Aorta (tissue), 5 donors: ENCODE measurements around the gene DLK1. TPM values are rescaled to one million over a fixed set of nuclear protein-coding genes. Genes with fewer than 3 reads are reported as not detected.

Experiments used
- ATAC-seq: fragments of 200-7000 bp; cut with Tn5 transposase; one replicate; pipeline ENCODE4 v1.9.1; 2022; ENCODE audit warnings: moderate library complexity; ENCODE audit not compliant: low FRiP score
- DNase-seq, 2 donors: peaks; one replicate each; pipeline ENCODE4 v3.0.0-alpha.2; 2020
- H3K27ac ChIP-seq, 2 donors: one replicate each; pipeline ENCODE4 v1.5.1; 2013; ENCODE audit warnings: low read length in 2 of 2, mild to moderate bottlenecking in 2 of 2, moderate library complexity in 2 of 2, control low read depth in 1 of 2, inconsistent platforms in 1 of 2, low read depth in 1 of 2
- H3K27me3 ChIP-seq, 2 donors: one replicate each; pipeline ENCODE4 v1.6.1; 2013; ENCODE audit warnings: control low read depth in 1 of 2, low read length in 1 of 2, mild to moderate bottlenecking in 1 of 2, moderate library complexity in 1 of 2; ENCODE audit not compliant: insufficient read depth in 2 of 2, control insufficient read depth in 1 of 2
- H3K36me3 ChIP-seq, 2 donors: one replicate each; pipeline ENCODE4 v1.6.1; 2013; ENCODE audit warnings: control low read depth in 1 of 2, low read length in 1 of 2, mild to moderate bottlenecking in 1 of 2; ENCODE audit not compliant: insufficient read depth in 2 of 2, control insufficient read depth in 1 of 2
- H3K4me1 ChIP-seq, 2 donors: one replicate each; pipeline ENCODE4 v1.6.1; 2013; ENCODE audit warnings: low read length in 2 of 2, control low read depth in 1 of 2, mild to moderate bottlenecking in 1 of 2, moderate library complexity in 1 of 2; ENCODE audit not compliant: insufficient read depth in 2 of 2, control insufficient read depth in 1 of 2
- H3K4me3 ChIP-seq, 2 donors: one replicate each; pipeline ENCODE4 v1.5.1; 2013; ENCODE audit warnings: low read length in 2 of 2, control low read depth in 1 of 2, mild to moderate bottlenecking in 1 of 2
- H3K9me3 ChIP-seq: one replicate; pipeline ENCODE4 v1.6.1; 2013; ENCODE audit warnings: mild to moderate bottlenecking, low read length; ENCODE audit not compliant: control insufficient read depth
- WGBS, 2 donors: extraction: QIAGEN DNeasy Blood & Tissue Kit; methylation state at CpG; one replicate each; pipeline ENCODE4 v1.1.7; 2013; 5-methylcytosine and 5-hydroxymethylcytosine counted together
- intact Hi-C, 2 donors: fragments of 100-400 bp; cut with DNase I; formaldehyde crosslinking; loops; one replicate each; pipeline versions ENCODE4 v1.14.2 to v1.15.0; 2022
- polyA plus RNA-seq, 2 donors: library from polyadenylated mRNA; stranded (reverse); fragments of 200-250 nt; gene quantifications; one replicate each; pipeline ENCODE4 v1.2.3, GENCODE V29; 2013
- total RNA-seq, 2 donors: library from RNA; stranded (reverse); fragmentation: NEBNext Ultra II Directional; extraction: Animal tissue kit (Norgen Biotek cat#: 25700); gene quantifications; one replicate each; pipeline ENCODE4 v1.2.1, GENCODE V29; 2021
- donor health status: healthy with polysubstance abuse.
- donor health status: Bipolar disorder and iron deficiency.
- donor health status: DM: no; HTN: no; CAD: no.
- donor health status: DM: no; HTN: no; CAD: no.
- donor health status: DM: yes; HTN: yes; CAD: no.

The DLK1 gene
- total and polyA plus RNA-seq, 4 donors, result 0.13 TPM; not detected in 3

DNA sequence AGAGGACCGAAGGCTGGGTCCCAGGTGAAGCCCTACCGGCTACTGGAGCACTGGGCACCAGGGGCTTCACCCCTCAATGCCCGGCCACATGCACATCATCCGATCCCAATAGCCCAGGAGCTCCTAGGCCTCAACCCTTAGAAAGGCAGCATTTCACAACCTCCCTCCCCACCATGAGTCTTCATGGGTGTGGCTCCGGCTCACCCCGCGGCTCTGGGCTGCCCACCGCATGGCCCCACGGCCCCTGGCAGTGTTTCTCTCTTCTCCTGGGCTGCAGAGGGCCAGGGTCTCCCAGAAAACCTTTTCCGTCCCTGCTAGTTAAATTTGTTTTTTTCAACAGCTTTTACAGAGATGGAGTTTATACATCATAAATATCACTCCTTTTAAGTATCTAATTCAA lies 28.6 kb upstream of the DLK1 start:
- Histone ChIP-seq H3K27me3 (no peaks in the 10 kb centered on the region), H3K9me3 (no peaks in the 10 kb centered on the region), H3K4me3 (no peak overlapping the region), H3K27ac (no peak overlapping the region), H3K4me1 (no peaks in the 10 kb centered on the region), H3K36me3 (no peaks in the 10 kb centered on the region)
- ATAC-seq (no peak), DNase-seq (no peak)
- WGBS, 2 donors, result 79 to 81% methylated on average over 10 of the region's 10 CpGs
- intact Hi-C loops, result no loop called here

GRCh38 chr14:100698666-100699448 lies 27.8 kb upstream of the DLK1 start:
- Histone ChIP-seq H3K36me3 (no peaks in the 10 kb centered on the region), H3K27me3 (no peaks in the 10 kb centered on the region), H3K4me1 (no peaks in the 10 kb centered on the region), H3K27ac (no peak overlapping the region), H3K9me3 (no peaks in the 10 kb centered on the region), H3K4me3 (no peak overlapping the region)
- DNase-seq, result no peak
- 74 to 75% methylated on average over 16 of the region's 16 CpGs for WGBS, 2 donors
- intact Hi-C loops, result no loop called here
- ATAC-seq, result no peak

- no peaks in the 10 kb centered on the region for H3K9me3 ChIP-seq
- H3K27ac ChIP-seq, result no peak overlapping the region
- DNase-seq (no peak), ATAC-seq (no peak)
- 56 to 72% methylated on average over 6 of the region's 6 CpGs for WGBS, 2 donors
- H3K27me3 ChIP-seq, result no peaks in the 10 kb centered on the region
- intact Hi-C loops, result no loop called here
- H3K36me3 ChIP-seq, result no peaks in the 10 kb centered on the region
- H3K4me3 ChIP-seq, result no peak overlapping the region
- H3K4me1 ChIP-seq, result no peaks in the 10 kb centered on the region
These were observed 25.4 kb upstream of the DLK1 start for GRCh38 chr14:100701314-100701713.

GRCh38 chr14:100702590-100702989 lies 24.1 kb upstream of the DLK1 start:
- intact Hi-C loops, result no loop called here
- H3K4me3 ChIP-seq, result no peak overlapping the region
- WGBS, 2 donors, result 82 to 84% methylated on average over 8 of the region's 8 CpGs
- no peak for DNase-seq
- no peaks in the 10 kb centered on the region for H3K9me3 ChIP-seq
- H3K27me3 ChIP-seq, result no peaks in the 10 kb centered on the region
- no peaks in the 10 kb centered on the region for H3K4me1 ChIP-seq
- no peaks in the 10 kb centered on the region for H3K36me3 ChIP-seq
- no peak overlapping the region for H3K27ac ChIP-seq
- ATAC-seq, result no peak

- no peaks in the 10 kb centered on the region for H3K36me3 ChIP-seq
These were observed 23.1 kb upstream of the DLK1 start for GRCh38 chr14:100703386-100704220.

GRCh38 chr14:100706200-100706599 lies 20.5 kb upstream of the DLK1 start:
- intact Hi-C loops, result no loop called here
- H3K9me3 ChIP-seq, result no peaks in the 10 kb centered on the region
- no peaks in the 10 kb centered on the region for H3K36me3 ChIP-seq
- no peaks in the 10 kb centered on the region for H3K4me1 ChIP-seq
- H3K27ac ChIP-seq, result no peak overlapping the region
- H3K27me3 ChIP-seq, result no peaks in the 10 kb centered on the region
- DNase-seq, result no peak
- 59 to 60% methylated on average over 13 of the region's 13 CpGs for WGBS, 2 donors
- ATAC-seq, result no peak
- H3K4me3 ChIP-seq, result no peak overlapping the region

More at GRCh38 chr14:100703386-100704220, 23.1 kb upstream of the DLK1 start:
- Histone ChIP-seq H3K4me3 (no peak overlapping the region), H3K4me1 (no peaks in the 10 kb centered on the region), H3K27me3 (no peaks in the 10 kb centered on the region), H3K9me3 (no peaks in the 10 kb centered on the region), H3K27ac (no peak overlapping the region)
- no peak for DNase-seq
- WGBS, 2 donors, result 75% methylated on average over 24 of the region's 24 CpGs
- no peak for ATAC-seq
- intact Hi-C loops, result no loop called here

DNA sequence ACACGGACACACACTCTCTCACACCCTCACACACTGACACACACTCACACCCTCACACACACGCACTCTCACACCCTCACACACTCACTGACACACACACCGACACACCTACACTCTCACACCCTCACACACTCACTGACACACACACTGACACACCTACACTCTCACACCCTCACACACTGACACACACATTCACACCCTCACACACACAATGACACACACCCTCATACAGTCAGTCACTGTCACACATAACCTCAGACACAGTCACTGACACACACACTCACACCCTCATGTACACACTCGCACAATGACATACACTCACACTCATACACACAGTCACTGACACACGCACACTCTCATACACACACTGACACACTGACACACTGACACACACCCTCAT lies 19.8 kb upstream of the DLK1 start:
- ATAC-seq (no peak), DNase-seq (no peak)
- intact Hi-C loops, result no loop called here
- Histone ChIP-seq H3K4me3 (no peak overlapping the region), H3K27me3 (no peaks in the 10 kb centered on the region), H3K9me3 (no peaks in the 10 kb centered on the region), H3K36me3 (no peaks in the 10 kb centered on the region), H3K4me1 (no peaks in the 10 kb centered on the region), H3K27ac (no peak overlapping the region)
- 74 to 88% methylated on average over 5 of the region's 5 CpGs for WGBS, 2 donors

- ATAC-seq, result peak; percentile 21
- WGBS, 2 donors, result 15 to 21% methylated on average over 37 to 40 of the region's 40 CpGs
- no peaks in the 10 kb centered on the region for H3K27me3 ChIP-seq
- intact Hi-C loops, result no loop called here
- H3K9me3 ChIP-seq, result no peaks in the 10 kb centered on the region
- no peak overlapping the region for H3K4me3 ChIP-seq
- H3K27ac ChIP-seq, result no peak overlapping the region
- no peak for DNase-seq
- H3K4me1 ChIP-seq, result no peaks in the 10 kb centered on the region
- no peaks in the 10 kb centered on the region for H3K36me3 ChIP-seq
These were observed 18.0 kb upstream of the DLK1 start for GRCh38 chr14:100708425-100709288.
